Nephron progenitor cell (in vitro differentiated cells): ENCODE data around the gene PLIN3.

Experiments
- DNase-seq: peaks from one replicate; pipeline ENCODE4 v3.0.0; 2021
- H3K27ac Mint-ChIP-seq: 2 replicates; pipeline ENCODE4 v1.8.0; 2021; ENCODE audit warnings: mild to moderate bottlenecking, moderate library complexity, mixed read lengths
- H3K27me3 Mint-ChIP-seq: 2 replicates; pipeline ENCODE4 v1.8.0; 2021; ENCODE audit warnings: mild to moderate bottlenecking, low read depth, mixed read lengths; ENCODE audit not compliant: poor library complexity
- H3K36me3 Mint-ChIP-seq: 2 replicates; pipeline ENCODE4 v1.8.0; 2021; ENCODE audit warnings: low read depth, mixed read lengths
- H3K4me1 Mint-ChIP-seq: 2 replicates; pipeline ENCODE4 v1.8.0; 2021; ENCODE audit warnings: mixed read lengths
- H3K4me3 Mint-ChIP-seq: 2 replicates; pipeline ENCODE4 v1.8.0; 2021; ENCODE audit warnings: mild to moderate bottlenecking, moderate library complexity, mixed read lengths
- H3K9me3 Mint-ChIP-seq: 2 replicates; pipeline ENCODE4 v1.8.0; 2021; ENCODE audit warnings: mild to moderate bottlenecking, moderate library complexity, mixed read lengths
- TF ChIP-seq, protein P1 (sequence below): fragments of 200-600 bp; sonication (generic); IDR thresholded peaks from 2 replicates; pipeline ENCODE4 v1.5.0; 2021; ENCODE audit warnings: antibody characterized with exemption

Gene PLIN3, protein sequence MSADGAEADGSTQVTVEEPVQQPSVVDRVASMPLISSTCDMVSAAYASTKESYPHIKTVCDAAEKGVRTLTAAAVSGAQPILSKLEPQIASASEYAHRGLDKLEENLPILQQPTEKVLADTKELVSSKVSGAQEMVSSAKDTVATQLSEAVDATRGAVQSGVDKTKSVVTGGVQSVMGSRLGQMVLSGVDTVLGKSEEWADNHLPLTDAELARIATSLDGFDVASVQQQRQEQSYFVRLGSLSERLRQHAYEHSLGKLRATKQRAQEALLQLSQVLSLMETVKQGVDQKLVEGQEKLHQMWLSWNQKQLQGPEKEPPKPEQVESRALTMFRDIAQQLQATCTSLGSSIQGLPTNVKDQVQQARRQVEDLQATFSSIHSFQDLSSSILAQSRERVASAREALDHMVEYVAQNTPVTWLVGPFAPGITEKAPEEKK

DNA sequence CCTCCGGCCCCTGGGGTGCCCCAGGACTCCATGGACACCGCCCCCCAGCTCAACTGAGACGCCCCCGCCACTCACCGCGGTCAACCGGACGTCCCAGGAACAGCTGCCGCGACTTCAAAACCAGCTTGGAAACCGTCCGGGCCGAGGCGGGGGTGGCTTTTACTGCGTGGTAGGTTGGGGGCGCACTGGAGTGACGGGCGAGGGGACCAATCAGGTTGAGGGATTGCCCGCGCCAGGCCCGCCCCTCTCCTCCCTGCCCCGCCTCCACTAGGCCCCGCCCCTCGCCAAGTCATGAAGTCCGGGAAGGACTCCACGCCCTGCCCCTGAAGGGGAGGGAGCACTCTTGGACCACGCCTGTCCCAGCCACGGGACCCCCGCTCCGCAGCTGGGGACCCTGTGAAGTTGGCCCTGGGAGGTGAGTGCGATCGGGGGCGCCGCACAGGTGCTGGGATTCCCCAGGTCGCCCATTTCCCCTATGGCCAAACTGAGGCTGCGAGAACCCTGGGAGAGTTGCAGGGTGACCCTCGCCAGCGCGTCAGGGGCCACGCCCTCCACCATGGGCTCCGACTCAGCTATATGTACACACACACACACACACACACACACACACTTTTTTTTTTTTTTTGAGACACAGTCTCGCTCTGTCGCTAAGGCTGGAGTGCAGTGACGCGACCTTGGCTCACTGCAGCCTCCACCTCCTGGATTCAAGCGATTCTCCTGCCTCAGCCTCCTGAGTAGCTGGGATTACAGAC is at the start of gene PLIN3:
Gene PLIN3, minus strand, starts transcription at position 134 of the 752 bp plus-strand sequence. CDS start 6,273 bp downstream, outside the sequence.
- peaks cover 28% of the 10 kb centered on the region for H3K4me1 Mint-ChIP-seq
- TF ChIP-seq, protein P1, sequence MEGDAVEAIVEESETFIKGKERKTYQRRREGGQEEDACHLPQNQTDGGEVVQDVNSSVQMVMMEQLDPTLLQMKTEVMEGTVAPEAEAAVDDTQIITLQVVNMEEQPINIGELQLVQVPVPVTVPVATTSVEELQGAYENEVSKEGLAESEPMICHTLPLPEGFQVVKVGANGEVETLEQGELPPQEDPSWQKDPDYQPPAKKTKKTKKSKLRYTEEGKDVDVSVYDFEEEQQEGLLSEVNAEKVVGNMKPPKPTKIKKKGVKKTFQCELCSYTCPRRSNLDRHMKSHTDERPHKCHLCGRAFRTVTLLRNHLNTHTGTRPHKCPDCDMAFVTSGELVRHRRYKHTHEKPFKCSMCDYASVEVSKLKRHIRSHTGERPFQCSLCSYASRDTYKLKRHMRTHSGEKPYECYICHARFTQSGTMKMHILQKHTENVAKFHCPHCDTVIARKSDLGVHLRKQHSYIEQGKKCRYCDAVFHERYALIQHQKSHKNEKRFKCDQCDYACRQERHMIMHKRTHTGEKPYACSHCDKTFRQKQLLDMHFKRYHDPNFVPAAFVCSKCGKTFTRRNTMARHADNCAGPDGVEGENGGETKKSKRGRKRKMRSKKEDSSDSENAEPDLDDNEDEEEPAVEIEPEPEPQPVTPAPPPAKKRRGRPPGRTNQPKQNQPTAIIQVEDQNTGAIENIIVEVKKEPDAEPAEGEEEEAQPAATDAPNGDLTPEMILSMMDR: no peak
- peak; percentile 99 for DNase-seq
- peaks cover 5% of the 10 kb centered on the region for H3K36me3 Mint-ChIP-seq
- no peaks in the 10 kb centered on the region for H3K9me3 Mint-ChIP-seq
- no peak within 1 kb of the TSS for H3K27ac Mint-ChIP-seq
- peak within 1 kb of the TSS; percentile 82 for H3K4me3 Mint-ChIP-seq
- peaks cover 10% of the 10 kb centered on the region for H3K27me3 Mint-ChIP-seq

DNA sequence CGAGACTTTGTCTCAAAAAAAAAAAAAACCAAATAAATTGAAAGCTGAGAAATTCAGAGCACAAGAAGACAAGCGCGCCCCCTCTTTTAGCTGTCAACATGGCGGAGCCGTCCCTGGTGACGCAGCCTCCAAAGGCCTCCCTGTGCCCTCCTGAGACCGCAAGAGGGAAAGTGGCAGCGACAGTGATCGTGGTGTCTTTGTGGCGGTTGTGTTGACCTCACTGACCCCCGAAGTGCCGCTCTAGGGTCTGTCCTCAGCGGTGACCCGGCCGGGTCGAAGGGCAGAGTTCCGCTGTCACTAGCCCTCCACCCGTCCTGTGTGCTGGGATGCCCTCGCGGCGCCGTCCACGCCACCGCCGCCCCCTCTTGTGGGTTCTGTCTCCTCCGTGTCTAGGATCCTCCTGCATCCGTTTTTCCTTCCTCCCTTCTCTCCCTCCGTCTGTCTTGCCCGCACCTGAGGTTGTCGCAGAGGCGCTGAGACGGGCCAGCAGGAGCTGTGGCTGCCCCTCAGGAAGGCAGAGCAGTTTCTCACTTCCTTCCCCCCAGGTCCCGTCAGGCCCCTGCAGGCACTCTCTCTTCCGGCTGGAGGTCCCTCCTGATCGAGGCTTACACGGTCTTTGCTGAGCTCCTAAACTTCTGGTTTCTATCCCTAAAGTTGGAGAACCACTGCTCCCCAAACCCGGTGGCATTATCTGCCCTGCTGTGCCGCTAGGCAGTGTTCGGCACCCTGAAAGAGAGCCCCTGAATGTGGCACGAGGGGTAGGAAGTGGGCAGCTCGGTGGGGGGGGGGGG is 49.0 kb upstream of the PLIN3 start:
- no peak overlapping the region for H3K4me3 Mint-ChIP-seq
- H3K27ac Mint-ChIP-seq: peak overlapping the region; percentile 88
- no peak for DNase-seq

DNA sequence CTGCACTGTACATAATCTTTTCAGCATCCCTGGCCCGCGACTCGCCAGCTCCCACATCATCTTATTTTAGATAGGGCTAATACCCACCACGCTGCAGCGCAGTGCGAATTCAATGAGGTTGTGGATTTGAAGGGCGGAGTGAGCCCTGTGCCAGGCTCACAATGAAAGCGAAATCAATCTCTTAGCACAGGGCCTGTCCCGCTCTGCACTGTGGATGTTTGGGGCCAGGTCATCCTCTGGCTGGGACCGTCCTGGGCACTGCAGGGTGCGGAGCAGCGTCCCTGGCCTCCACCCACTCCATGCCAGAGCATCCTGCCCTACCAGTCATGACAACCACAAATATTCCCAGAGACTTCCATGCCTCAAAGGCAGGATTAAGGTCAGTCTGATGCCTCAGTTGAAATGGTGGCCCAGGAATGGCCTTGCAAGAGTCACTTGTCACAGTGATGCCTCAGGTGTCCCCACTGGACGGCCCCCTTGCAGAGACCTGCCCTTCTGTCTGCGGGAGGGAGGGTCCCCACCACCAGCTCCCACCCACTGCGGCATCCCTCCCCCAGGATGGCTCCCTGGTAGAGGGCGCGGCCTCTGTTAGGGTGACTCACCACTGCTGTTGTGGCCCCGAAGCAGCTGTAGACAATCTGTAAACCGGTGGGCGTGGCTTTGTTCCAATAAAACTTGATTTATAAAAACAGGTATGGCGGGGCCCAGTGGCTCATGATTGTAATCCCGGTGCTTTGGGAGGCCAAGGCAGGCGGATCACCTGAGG is 47.5 kb upstream of the PLIN3 start:
- H3K9me3 Mint-ChIP-seq: no peaks in the 10 kb centered on the region
- H3K4me3 Mint-ChIP-seq: no peak overlapping the region
- H3K36me3 Mint-ChIP-seq: peaks cover 62% of the 10 kb centered on the region
- no peaks in the 10 kb centered on the region for H3K27me3 Mint-ChIP-seq
- peak overlapping the region; percentile 85 for H3K27ac Mint-ChIP-seq
- no peak for DNase-seq
- peaks cover 44% of the 10 kb centered on the region for H3K4me1 Mint-ChIP-seq
- TF ChIP-seq, protein P1: no peak

More for the DNA sequence above, 49.0 kb upstream of the PLIN3 start:
- TF ChIP-seq, protein P1: no peak
- Mint-ChIP-seq H3K36me3 (peaks cover 77% of the 10 kb centered on the region), H3K27me3 (no peaks in the 10 kb centered on the region), H3K9me3 (no peaks in the 10 kb centered on the region), H3K4me1 (peaks cover 34% of the 10 kb centered on the region)

DNA sequence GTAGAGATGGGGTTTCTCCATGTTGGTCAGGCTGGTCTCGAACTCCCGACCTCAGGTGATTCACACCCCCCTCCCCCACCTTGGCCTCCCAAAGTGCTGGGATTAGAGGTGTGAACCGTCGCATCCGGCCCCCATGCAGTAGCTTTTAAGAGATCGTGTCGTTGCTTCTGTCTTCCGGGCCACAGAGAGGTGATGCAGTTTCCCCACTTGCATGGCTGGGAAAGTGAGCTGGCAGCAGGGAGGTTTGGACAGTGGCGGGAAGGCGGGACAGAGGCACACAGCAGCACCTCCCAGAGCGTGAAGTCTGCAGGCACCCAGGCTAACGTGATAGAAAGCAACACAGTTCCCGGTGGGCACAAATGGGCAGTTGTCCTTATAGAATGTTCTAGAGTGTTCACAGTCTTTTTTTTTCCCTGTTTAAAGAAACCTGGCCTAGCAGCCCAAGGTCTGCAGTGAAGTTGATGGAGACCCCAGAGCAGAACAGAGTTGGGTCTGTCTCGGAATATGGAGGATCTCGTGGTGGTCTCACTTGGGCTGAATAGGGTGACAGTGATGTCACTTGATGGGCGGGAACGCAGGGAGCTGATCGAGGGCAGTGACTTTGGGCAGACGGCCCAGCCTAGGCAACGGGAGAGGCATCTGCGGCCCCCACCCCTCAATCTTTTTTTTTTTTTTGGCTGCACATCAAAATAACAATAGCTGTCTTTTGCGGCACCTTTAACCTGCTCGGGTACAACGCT is 46.7 kb upstream of the PLIN3 start:
- peaks cover 57% of the 10 kb centered on the region for H3K36me3 Mint-ChIP-seq
- peaks cover 44% of the 10 kb centered on the region for H3K4me1 Mint-ChIP-seq
- peak overlapping the region; percentile 96 for H3K27ac Mint-ChIP-seq
- no peaks in the 10 kb centered on the region for H3K9me3 Mint-ChIP-seq
- H3K4me3 Mint-ChIP-seq: no peak overlapping the region
- DNase-seq: no peak
- H3K27me3 Mint-ChIP-seq: no peaks in the 10 kb centered on the region
- TF ChIP-seq, protein P1: no peak
